CD4-positive, alpha-beta memory T cell (primary cell): ENCODE data around the gene NKX6-2. TPM values are rescaled to one million over a fixed set of nuclear protein-coding genes. Genes with fewer than 3 reads are reported as not detected.

Experiments
- CTCF ChIA-PET: fragments of 350-600 bp; sonication (Branson Sonifier 250); formaldehyde crosslinking; loops from one replicate; lab custom pipeline; 2021; ENCODE audit warnings: inconsistent platforms; ENCODE audit not compliant: partially characterized antibody; lab: Charles Lee
- POLR2A ChIA-PET: fragments of 350-600 bp; sonication (Branson Sonifier 250); formaldehyde crosslinking; loops from one replicate; lab custom pipeline; 2021; ENCODE audit not compliant: partially characterized antibody; lab: Charles Lee
- DNase-seq, 5 donors: peaks; one replicate each; pipeline versions ENCODE4 v3.0.0 to v3.0.0-alpha.2; 2020 to 2022; ENCODE audit warnings: mixed read lengths in 1 of 5
- H3K27ac ChIP-seq: one replicate; pipeline ENCODE4 v1.7.0; 2013; ENCODE audit warnings: low read depth, low read length
- H3K27me3 ChIP-seq: 2 replicates; pipeline ENCODE4 v1.7.0; 2013; ENCODE audit warnings: mild to moderate bottlenecking, low read length, moderate library complexity; ENCODE audit not compliant: insufficient read depth
- H3K36me3 ChIP-seq: 2 replicates; pipeline ENCODE4 v1.7.0; 2013; ENCODE audit warnings: mild to moderate bottlenecking, low read length, moderate library complexity; ENCODE audit not compliant: insufficient read depth
- H3K4me1 ChIP-seq: 2 replicates; pipeline ENCODE4 v1.7.0; 2013; ENCODE audit warnings: mild to moderate bottlenecking, low read length, moderate library complexity; ENCODE audit not compliant: insufficient read depth
- H3K4me3 ChIP-seq, 2 donors: one replicate each; pipeline ENCODE4 v1.7.0; 2013; ENCODE audit warnings: low read length in 2 of 2, mild to moderate bottlenecking in 1 of 2
- H3K9me3 ChIP-seq, 2 donors: one replicate each; pipeline ENCODE4 v1.7.0; 2013; ENCODE audit warnings: low read length in 2 of 2, control low read depth in 1 of 2; ENCODE audit not compliant: control insufficient read depth in 1 of 2
- H3K27ac Mint-ChIP-seq, 7 donors: one replicate each; pipeline ENCODE4 v1.8.0; 2020 to 2021; ENCODE audit warnings: mixed read lengths in 7 of 7, mild to moderate bottlenecking in 6 of 7, inconsistent platforms in 3 of 7, moderate library complexity in 3 of 7
- H3K27me3 Mint-ChIP-seq, 2 donors: one replicate each; pipeline ENCODE4 v1.8.0; 2020 to 2021; ENCODE audit warnings: mixed read lengths in 2 of 2
- H3K36me3 Mint-ChIP-seq, 2 donors: one replicate each; pipeline ENCODE4 v1.8.0; 2020 to 2021; ENCODE audit warnings: mixed read lengths in 2 of 2, inconsistent platforms in 1 of 2, mild to moderate bottlenecking in 1 of 2
- H3K4me1 Mint-ChIP-seq, 4 donors: one replicate each; pipeline ENCODE4 v1.8.0; 2020 to 2021; ENCODE audit warnings: mixed read lengths in 4 of 4, mild to moderate bottlenecking in 1 of 4
- H3K4me3 Mint-ChIP-seq, 8 donors: one replicate each; pipeline ENCODE4 v1.8.0; 2020 to 2021; ENCODE audit warnings: mixed read lengths in 8 of 8, mild to moderate bottlenecking in 7 of 8, moderate library complexity in 6 of 8, inconsistent platforms in 3 of 8
- H3K9me3 Mint-ChIP-seq, 8 donors: one replicate each; pipeline ENCODE4 v1.8.0; 2020 to 2021; ENCODE audit warnings: mixed read lengths in 8 of 8, mild to moderate bottlenecking in 5 of 8, inconsistent platforms in 3 of 8, moderate library complexity in 1 of 8
- intact Hi-C: fragments of 100-400 bp; cut with micrococcal nuclease; formaldehyde crosslinking; loops from one replicate; pipeline ENCODE4 v1.15.1; 2023
- polyA plus RNA-seq, 2 donors: library from polyadenylated mRNA; unstranded; fragments of 300-500 nt; fragmentation: Illumina TruSeq; gene quantifications; one replicate each; pipeline ENCODE4 v1.2.3, GENCODE V29; 2021
- total RNA-seq, 2 experiments: library from RNA; stranded (reverse); gene quantifications; one replicate each; pipeline ENCODE4 v1.2.3, GENCODE V29; 2021

The NKX6-2 gene
- not detected for total RNA-seq
- polyA plus RNA-seq = under 1 TPM in 1 of 2 donors, not detected in 1; 0.65 TPM

DNA sequence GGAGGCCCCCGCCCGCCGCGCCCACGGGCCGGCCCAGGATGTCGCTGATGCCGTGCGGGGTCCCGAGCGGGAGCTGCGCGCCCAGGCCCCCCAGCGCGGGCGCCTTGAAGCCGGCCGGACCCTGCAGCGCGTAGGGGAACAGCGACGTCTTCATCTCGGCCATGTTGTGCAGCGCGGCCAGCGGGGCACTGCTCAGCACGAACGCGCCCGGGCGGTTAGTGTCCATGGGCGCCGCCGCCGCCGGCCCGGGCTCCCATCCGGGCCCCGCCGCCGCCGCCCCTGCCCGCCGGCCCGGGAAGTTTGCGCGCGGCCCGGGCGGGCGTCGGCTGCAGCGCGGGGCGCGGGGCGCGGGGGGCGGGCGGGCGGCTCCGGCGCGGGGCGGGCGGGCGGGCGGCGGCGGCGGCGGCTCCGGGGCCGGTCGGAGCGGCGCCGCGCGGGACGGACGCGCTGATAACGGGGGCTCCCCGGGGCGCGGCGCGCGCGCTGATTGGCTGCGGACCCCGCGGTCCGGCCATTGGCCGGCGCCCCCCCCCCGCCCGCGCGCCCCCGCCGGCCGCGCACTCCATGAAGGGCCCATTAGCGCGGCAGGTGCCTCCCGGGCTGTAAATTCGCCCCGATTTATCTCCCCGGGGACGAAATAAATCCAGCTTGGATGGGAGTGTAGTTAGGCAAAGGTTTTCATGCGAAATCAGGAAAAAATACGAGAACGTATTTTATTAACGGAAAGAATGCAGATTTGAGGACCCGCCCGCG, at the start of gene NKX6-2:
Gene NKX6-2 (minus strand): TSS at position 425 of the 753 bp plus-strand sequence. CDS start 199 bp downstream, at position 226.
- peaks cover 0 to 9% (median 2%) of the 10 kb centered on the region in 4 donors for H3K4me1 Mint-ChIP-seq
- no peak within 1 kb of the TSS for H3K4me3 ChIP-seq
- no peaks in the 10 kb centered on the region for H3K36me3 ChIP-seq
- intact Hi-C loops = no loop called here
- no peaks in the 10 kb centered on the region for H3K9me3 ChIP-seq
- POLR2A ChIA-PET = no interaction called here
- H3K27me3 ChIP-seq = no peaks in the 10 kb centered on the region
- H3K4me1 ChIP-seq = no peaks in the 10 kb centered on the region
- CTCF ChIA-PET = no interaction called here
- peaks cover 0 to 7% (median 0%) of the 10 kb centered on the region in 8 donors for H3K9me3 Mint-ChIP-seq
- H3K4me3 Mint-ChIP-seq = peak within 1 kb of the TSS in 1 of 8 donors; percentile 38
- peaks cover 12 to 26% of the 10 kb centered on the region in 2 donors for H3K36me3 Mint-ChIP-seq
- no peak within 1 kb of the TSS for H3K27ac ChIP-seq
- H3K27ac Mint-ChIP-seq = no peak within 1 kb of the TSS
- peaks cover 6 to 10% of the 10 kb centered on the region in 2 donors for H3K27me3 Mint-ChIP-seq
- DNase-seq = no peak

DNA sequence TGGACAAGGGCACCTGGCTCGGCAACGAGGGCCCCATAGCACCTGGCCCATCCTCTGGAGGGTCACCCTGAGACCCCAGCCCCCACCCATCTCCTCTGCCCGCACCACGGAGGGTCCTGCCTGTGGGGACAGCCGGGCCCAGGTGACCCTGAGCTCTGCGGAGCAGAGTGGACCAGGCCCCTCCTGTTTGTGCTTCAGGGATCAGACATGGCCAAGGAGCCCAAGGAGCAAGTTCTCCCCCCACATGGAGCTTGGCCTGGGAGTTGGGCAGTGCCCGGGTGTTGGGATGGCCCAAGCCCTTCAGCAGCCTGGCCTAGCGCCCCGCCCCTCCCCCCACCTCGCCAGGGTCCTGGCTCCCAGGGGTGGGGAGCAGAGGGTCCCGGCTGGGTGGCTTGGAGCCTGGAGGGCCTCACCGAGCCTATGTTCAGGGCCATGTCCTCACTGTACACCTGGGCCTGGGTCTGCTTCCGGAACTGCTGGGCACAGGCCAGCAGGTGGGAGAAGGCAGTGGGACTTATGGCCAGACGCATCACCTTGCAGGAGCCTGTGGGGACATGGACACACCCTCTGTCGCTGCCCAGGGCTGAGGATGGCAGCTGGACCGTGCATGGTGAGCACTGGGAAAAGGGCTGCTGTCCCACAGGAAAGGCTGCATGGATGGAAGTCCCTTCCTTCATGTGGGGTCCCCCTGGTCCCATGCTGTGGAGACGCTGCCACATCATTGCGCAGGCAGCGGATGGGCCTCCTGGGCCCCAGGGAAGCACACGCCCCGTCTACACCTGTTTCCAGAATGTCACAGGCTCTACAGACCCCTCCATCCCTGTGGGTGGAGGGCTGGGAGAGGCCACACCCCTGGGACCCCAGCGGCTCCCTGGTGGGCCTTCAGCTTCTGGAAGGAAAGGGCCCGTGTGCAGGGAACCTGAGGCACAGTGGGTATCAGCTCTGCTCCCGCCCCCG, 49.2 kb upstream of the NKX6-2 start:
- H3K9me3 ChIP-seq = no peaks in the 10 kb centered on the region
- intact Hi-C loops = no loop called here
- peaks cover 0 to 2% (median 0%) of the 10 kb centered on the region in 8 donors for H3K9me3 Mint-ChIP-seq
- no peaks in the 10 kb centered on the region for H3K36me3 ChIP-seq
- ChIA-PET POLR2A (no interaction called here), CTCF (no interaction called here)
- H3K4me3 ChIP-seq = no peak overlapping the region
- no peaks in the 10 kb centered on the region for H3K4me1 Mint-ChIP-seq
- no peak for DNase-seq
- no peaks in the 10 kb centered on the region for H3K27me3 ChIP-seq
- H3K4me1 ChIP-seq = no peaks in the 10 kb centered on the region
- H3K27ac ChIP-seq = no peak overlapping the region
- no peaks in the 10 kb centered on the region for H3K27me3 Mint-ChIP-seq
- no peak overlapping the region for H3K4me3 Mint-ChIP-seq
- no peaks in the 10 kb centered on the region for H3K36me3 Mint-ChIP-seq
- no peak overlapping the region for H3K27ac Mint-ChIP-seq

DNA sequence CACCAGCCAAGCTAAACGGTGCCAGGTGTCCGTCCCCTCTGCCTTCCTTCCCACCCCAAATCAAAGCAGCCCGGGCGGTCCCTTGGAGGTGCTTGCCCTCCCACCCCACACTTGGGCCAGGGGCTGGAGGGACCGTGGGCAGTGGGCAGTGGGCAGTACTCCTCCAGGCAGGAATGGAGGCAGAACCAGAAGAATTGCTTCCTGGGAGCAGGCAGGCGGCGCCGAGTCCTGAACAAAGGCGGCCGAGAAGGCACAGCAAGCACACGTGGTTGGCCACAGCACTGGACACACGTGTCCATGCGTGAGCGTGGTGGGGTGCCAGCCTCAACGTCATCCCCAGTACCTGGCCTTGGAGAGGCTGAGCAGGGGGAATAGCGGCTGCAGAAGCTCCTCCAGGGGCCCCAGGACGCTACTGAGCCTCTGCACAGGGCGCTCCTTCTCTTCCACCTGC, 48.4 kb upstream of the NKX6-2 start:
- H3K27ac Mint-ChIP-seq = no peak overlapping the region
- Histone ChIP-seq H3K4me3 (no peak overlapping the region), H3K27ac (no peak overlapping the region), H3K36me3 (no peaks in the 10 kb centered on the region), H3K9me3 (no peaks in the 10 kb centered on the region), H3K27me3 (no peaks in the 10 kb centered on the region), H3K4me1 (no peaks in the 10 kb centered on the region)
- peaks cover 0 to 2% (median 0%) of the 10 kb centered on the region in 8 donors for H3K9me3 Mint-ChIP-seq
- ChIA-PET CTCF (no interaction called here), POLR2A (no interaction called here)
- DNase-seq = no peak
- no peak overlapping the region for H3K4me3 Mint-ChIP-seq
- no peaks in the 10 kb centered on the region for H3K4me1 Mint-ChIP-seq
- intact Hi-C loops = no loop called here
- no peaks in the 10 kb centered on the region for H3K36me3 Mint-ChIP-seq
- no peaks in the 10 kb centered on the region for H3K27me3 Mint-ChIP-seq

DNA sequence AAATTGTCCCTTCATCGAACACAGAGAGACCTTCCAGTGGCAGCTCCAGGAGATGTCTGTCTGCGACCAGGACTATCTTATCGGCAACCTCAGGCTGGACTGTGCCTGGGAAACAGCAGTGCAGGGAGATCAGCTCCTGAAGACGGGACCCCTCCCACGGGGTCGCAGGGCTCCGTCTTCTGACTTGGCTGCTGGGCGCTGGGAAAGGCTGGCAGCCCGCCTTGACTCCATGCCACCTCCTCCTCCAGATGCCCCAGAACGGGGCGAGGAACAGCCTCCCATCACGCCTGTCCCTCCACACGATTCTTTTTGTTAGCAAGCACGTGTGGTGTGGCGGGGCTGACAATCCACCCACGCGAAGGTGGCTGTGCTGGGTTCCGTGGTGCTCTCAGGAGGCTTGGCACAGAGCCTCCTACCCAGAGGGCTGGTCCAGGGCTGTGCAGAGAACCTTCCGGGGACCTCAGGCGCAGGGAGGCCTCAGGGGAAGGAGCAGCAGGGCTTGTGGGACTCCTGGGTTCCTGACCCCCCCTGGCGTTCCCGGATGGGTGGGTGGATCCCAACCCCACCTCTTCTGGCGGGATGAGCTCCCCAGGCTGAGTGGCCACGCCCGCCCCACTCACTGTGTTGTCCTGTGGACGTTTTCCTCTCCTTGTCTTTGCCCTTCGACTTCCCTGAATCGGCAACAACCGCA, 47.6 kb upstream of the NKX6-2 start:
- H3K4me1 ChIP-seq = no peaks in the 10 kb centered on the region
- Mint-ChIP-seq H3K27me3 (no peaks in the 10 kb centered on the region), H3K4me3 (no peak overlapping the region), H3K9me3 (no peaks in the 10 kb centered on the region), H3K4me1 (no peaks in the 10 kb centered on the region), H3K36me3 (no peaks in the 10 kb centered on the region), H3K27ac (no peak overlapping the region)
- H3K36me3 ChIP-seq = no peaks in the 10 kb centered on the region
- H3K27me3 ChIP-seq = no peaks in the 10 kb centered on the region
- no peaks in the 10 kb centered on the region for H3K9me3 ChIP-seq
- ChIA-PET POLR2A (no interaction called here), CTCF (no interaction called here)
- H3K4me3 ChIP-seq = no peak overlapping the region
- no peak overlapping the region for H3K27ac ChIP-seq
- intact Hi-C loops = no loop called here
- DNase-seq = no peak

DNA sequence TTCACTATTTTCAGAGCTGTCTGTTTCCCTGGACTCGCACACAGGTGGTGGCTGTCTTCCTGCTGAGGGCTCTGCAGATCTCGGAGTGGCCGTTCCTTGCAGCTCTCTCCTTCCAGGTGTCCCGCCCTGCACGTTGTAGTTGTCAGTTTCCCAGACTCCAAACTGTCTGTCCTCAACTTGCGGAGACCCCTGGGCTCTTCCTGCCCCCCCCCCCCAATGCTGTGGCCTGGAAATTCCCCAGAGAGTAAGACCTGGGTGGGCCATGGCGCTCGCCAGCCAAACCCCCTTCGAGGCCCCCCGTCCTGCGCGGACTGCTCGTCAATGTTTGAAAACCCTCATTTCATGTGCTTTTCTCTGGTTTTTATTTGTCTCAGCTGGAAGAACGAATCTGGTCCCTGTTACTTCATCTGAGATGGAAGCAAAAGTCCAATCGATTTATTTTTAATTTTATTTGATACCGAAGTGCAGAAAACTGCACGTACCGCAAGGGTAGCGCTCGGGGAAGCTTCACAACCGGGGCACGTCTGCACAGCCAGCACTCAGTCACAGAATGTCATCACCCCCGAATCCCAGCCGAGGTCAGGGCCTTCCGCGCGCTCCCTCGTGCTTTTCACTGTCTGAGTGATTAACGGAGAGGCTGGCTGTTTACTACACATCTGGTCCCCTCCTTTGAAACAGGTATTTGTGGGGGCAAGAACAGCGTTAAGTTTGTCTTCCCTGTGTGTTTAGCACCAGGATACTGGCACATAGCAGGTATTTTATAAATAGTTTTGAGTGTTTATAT, 46.4 kb upstream of the NKX6-2 start:
- no peaks in the 10 kb centered on the region for H3K27me3 ChIP-seq

DNA sequence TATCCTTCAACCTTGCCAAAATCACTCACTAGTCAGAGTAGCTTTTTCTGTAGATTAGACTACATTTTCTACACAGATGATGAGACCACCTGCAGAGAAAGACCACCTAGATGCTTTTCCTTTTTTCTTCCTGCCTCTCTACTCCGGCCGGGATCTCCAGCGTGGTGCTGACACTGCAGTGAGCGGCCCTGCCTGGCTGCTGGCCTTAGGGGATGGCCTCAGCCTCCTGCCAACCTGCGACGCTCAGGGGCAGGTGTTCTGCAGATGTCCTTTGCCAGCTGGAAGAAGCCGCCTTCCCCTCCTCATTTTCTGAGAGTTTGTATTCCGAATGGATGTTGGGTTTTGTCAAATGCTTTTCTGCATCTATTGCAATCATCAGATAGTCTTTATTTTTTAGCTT, 43.5 kb upstream of the NKX6-2 start:
- H3K27me3 ChIP-seq = no peaks in the 10 kb centered on the region
- Mint-ChIP-seq H3K36me3 (no peaks in the 10 kb centered on the region), H3K4me1 (no peaks in the 10 kb centered on the region), H3K27me3 (no peaks in the 10 kb centered on the region), H3K27ac (no peak overlapping the region), H3K4me3 (no peak overlapping the region), H3K9me3 (no peaks in the 10 kb centered on the region)
- no peak overlapping the region for H3K27ac ChIP-seq
- intact Hi-C loops = no loop called here
- POLR2A ChIA-PET = no interaction called here
- no peaks in the 10 kb centered on the region for H3K9me3 ChIP-seq
- CTCF ChIA-PET = no interaction called here
- H3K4me3 ChIP-seq = no peak overlapping the region
- DNase-seq = no peak
- H3K4me1 ChIP-seq = no peaks in the 10 kb centered on the region
- H3K36me3 ChIP-seq = no peaks in the 10 kb centered on the region

More for the DNA sequence above, 46.4 kb upstream of the NKX6-2 start:
- no peaks in the 10 kb centered on the region for H3K4me1 ChIP-seq
- H3K36me3 ChIP-seq = no peaks in the 10 kb centered on the region
- no peak for DNase-seq
- ChIA-PET POLR2A (no interaction called here), CTCF (no interaction called here)
- no peaks in the 10 kb centered on the region for H3K4me1 Mint-ChIP-seq
- H3K9me3 Mint-ChIP-seq = no peaks in the 10 kb centered on the region
- H3K27ac ChIP-seq = no peak overlapping the region
- H3K36me3 Mint-ChIP-seq = no peaks in the 10 kb centered on the region
- no peaks in the 10 kb centered on the region for H3K9me3 ChIP-seq
- H3K27ac Mint-ChIP-seq = no peak overlapping the region
- no peaks in the 10 kb centered on the region for H3K27me3 Mint-ChIP-seq
- intact Hi-C loops = no loop called here
- no peak overlapping the region for H3K4me3 ChIP-seq
- H3K4me3 Mint-ChIP-seq = no peak overlapping the region
